Measurements from ENCODE around the gene SLC2A13. TPM values are rescaled to one million over a fixed set of nuclear protein-coding genes. Genes with fewer than 3 reads are reported as not detected.

Gene SLC2A13
- total and polyA plus RNA-seq, 8 donors: 2.7 to 10.7 (median 6.8) TPM

DNA sequence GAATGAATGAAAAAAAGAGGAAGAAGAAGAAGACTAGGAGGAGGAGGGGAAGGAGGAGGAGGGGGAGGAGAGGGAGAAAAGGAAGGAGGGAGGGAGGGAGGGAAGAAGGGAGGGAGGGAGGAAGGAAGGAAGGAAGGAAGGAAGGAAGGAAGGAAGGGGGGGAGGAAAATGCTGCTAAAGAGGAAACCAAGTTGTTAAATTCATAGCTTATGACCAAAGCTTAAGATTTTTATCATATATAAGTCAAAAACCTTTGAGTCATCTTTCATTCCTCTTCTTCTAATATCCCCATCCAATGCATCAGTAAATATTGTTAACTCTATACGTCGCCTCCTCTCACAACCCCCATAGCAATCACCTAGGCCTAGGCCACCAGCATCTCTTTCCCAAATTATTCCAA lies 117.3 kb downstream of the SLC2A13 start:
- ATAC-seq (no peak), FAIRE-seq (no peak), DNase-seq (no peak)
- intact Hi-C loops (cut with DNase I): no loop called here
- Histone ChIP-seq H3K4me3 (no peak overlapping the region), H3K9me3 (no peaks in the 10 kb centered on the region), H3K27me3 (no peaks in the 10 kb centered on the region), H3K27ac (no peak overlapping the region), H3K4me1 (no peaks in the 10 kb centered on the region), H3K36me3 (no peaks in the 10 kb centered on the region)
- TF ChIP-seq, protein P1, sequence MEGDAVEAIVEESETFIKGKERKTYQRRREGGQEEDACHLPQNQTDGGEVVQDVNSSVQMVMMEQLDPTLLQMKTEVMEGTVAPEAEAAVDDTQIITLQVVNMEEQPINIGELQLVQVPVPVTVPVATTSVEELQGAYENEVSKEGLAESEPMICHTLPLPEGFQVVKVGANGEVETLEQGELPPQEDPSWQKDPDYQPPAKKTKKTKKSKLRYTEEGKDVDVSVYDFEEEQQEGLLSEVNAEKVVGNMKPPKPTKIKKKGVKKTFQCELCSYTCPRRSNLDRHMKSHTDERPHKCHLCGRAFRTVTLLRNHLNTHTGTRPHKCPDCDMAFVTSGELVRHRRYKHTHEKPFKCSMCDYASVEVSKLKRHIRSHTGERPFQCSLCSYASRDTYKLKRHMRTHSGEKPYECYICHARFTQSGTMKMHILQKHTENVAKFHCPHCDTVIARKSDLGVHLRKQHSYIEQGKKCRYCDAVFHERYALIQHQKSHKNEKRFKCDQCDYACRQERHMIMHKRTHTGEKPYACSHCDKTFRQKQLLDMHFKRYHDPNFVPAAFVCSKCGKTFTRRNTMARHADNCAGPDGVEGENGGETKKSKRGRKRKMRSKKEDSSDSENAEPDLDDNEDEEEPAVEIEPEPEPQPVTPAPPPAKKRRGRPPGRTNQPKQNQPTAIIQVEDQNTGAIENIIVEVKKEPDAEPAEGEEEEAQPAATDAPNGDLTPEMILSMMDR (IDR thresholded peaks at IDR 0.05): no peak
- WGBS, 2 donors: 95 to 98% methylated on average over 2 of the region's 2 CpGs

DNA sequence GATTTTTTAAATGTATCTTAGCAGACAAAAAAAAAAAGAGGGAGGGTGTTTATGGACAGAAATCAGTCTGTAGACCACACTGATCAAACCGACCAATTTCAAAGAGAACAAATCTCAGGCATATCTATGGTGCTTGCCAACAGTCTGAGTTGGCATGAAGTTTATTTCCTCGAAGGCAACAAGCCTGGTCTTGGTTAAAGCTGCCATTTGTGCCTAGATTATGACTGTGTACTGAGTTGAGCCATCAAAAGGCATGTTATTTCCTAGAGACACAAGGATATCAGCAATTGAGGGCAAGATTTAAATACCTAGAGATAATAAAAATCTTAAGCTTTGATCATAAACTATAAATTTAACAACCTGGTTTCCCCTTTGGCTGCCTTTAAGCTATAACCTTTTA lies 119.2 kb downstream of the SLC2A13 start:
- FAIRE-seq (no peak), ATAC-seq (peak in 3 of 4 donors; percentile 22 to 59 (median 51))

DNA sequence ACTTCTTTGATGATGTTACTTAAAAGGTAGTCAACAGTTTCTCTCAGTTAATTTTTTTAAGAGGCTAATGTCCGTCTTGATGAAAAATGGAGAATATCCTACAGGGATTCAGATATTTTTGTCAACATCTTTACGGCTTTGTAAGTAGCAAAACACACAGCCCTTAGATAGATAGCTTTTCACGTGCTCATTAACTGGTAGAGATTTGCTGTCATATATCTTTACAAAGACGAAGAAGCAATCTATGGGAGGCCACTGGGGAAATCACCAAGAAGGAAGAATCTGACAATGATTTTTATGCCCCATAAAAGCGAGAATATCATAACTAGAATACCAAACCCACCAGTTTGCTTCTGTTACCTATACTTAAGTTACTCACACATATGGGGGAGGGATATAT lies 121.2 kb downstream of the SLC2A13 start:
- Histone ChIP-seq H3K27ac (no peak overlapping the region), H3K4me1 (no peaks in the 10 kb centered on the region), H3K4me3 (no peak overlapping the region), H3K9me3 (no peaks in the 10 kb centered on the region), H3K27me3 (no peaks in the 10 kb centered on the region), H3K36me3 (no peaks in the 10 kb centered on the region)
- TF ChIP-seq, protein P1 (IDR thresholded peaks at IDR 0.05): no peak
- FAIRE-seq: no peak
- no peak for DNase-seq
- ATAC-seq: no peak
- intact Hi-C loops (cut with DNase I): no loop called here
- 86 to 92% methylated on average over 5 of the region's 5 CpGs for WGBS, 2 donors

More for the DNA sequence above, 119.2 kb downstream of the SLC2A13 start:
- no peak for DNase-seq
- no peaks in the 10 kb centered on the region for H3K27me3 ChIP-seq
- TF ChIP-seq, protein P1 (IDR thresholded peaks at IDR 0.05): no peak
- H3K36me3 ChIP-seq: no peaks in the 10 kb centered on the region
- WGBS, 2 donors: 28 to 57% methylated on average over 2 of the region's 2 CpGs
- no peak overlapping the region for H3K27ac ChIP-seq
- intact Hi-C loops (cut with DNase I): no loop called here
- H3K9me3 ChIP-seq: no peaks in the 10 kb centered on the region
- no peak overlapping the region for H3K4me3 ChIP-seq
- no peaks in the 10 kb centered on the region for H3K4me1 ChIP-seq

DNA sequence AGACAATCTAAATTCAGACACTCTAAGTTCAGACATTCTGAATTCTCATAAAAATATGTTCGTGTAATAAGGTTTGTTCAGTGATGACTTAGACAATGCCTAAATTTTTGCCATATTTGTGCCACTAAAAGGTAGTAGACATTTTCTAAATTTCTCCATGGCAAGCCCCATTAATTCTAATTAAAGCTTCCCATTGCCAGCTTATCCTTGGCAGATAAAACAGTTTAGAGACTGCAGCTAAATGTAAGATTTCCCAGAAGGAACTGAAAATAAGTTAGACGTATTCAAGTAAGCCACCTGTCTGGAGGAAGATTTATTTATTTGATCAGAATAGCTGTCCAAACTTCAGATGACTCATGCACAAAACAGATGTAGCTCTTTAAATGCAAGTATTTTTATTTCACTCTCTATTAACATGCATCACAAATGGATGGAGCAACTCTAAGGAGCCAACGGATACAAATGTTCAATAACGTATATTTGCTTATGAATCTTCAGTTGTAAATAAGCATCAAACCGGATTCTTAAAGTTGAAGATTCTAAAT lies 130.4 kb downstream of the SLC2A13 start:
- no peaks in the 10 kb centered on the region for H3K36me3 ChIP-seq
- intact Hi-C loops (cut with DNase I): no loop called here
- ATAC-seq (no peak), DNase-seq (no peak), FAIRE-seq (no peak)
- TF ChIP-seq, protein P1 (IDR thresholded peaks at IDR 0.05): no peak
- H3K4me3 ChIP-seq: no peak overlapping the region
- no peaks in the 10 kb centered on the region for H3K9me3 ChIP-seq
- H3K4me1 ChIP-seq: no peaks in the 10 kb centered on the region
- 77 to 81% methylated on average over 5 of the region's 5 CpGs for WGBS, 2 donors
- no peak overlapping the region for H3K27ac ChIP-seq
- H3K27me3 ChIP-seq: no peaks in the 10 kb centered on the region

DNA sequence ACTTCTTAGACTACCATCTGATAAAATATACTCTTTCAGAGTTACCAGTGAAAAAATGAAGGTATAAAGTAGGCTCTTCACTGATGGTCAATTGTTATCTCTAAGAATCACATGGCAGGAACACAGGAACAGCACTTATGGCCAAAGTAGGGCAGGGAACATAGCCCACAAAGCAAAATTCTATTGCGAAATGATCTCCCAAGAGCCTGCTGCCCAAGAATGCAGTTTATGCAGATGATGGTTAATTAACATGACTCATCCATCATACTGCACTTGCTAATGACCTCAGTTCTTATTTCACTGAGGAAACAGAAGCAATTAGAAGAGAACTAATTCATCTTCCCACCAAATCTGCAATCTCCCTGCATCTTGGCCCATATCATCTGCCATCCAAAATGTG lies 133.8 kb downstream of the SLC2A13 start:
- intact Hi-C loops (cut with DNase I): no loop called here
- ATAC-seq: no peak
- no peak for FAIRE-seq
- Histone ChIP-seq H3K36me3 (no peaks in the 10 kb centered on the region), H3K4me3 (no peak overlapping the region), H3K27me3 (no peaks in the 10 kb centered on the region), H3K27ac (no peak overlapping the region), H3K9me3 (no peaks in the 10 kb centered on the region), H3K4me1 (no peaks in the 10 kb centered on the region)
- no peak for DNase-seq
- TF ChIP-seq, protein P1 (IDR thresholded peaks at IDR 0.05): no peak
- 93 to 100% methylated on average over 1 of the region's 1 CpG for WGBS, 2 donors

All from pancreas (tissue), 10 donors.